Stimulated activated CD8-positive, alpha-beta memory T cell treated with anti-CD3 and anti-CD28 coated beads, Interleukin-12 subunit alpha, Interleukin-12 subunit beta, amount 100 ng/mL, for 24 hours (primary cell): ENCODE measurements around the gene RBMS2.
A peak's percentile ranks its signal among the peaks of the same experiment; 100 is the strongest.

Experiments
- DNase-seq: peaks from one replicate; pipeline ENCODE4 v3.0.0-alpha.2; 2020; ENCODE audit errors: extremely low read depth

RBMS2 gene

DNA sequence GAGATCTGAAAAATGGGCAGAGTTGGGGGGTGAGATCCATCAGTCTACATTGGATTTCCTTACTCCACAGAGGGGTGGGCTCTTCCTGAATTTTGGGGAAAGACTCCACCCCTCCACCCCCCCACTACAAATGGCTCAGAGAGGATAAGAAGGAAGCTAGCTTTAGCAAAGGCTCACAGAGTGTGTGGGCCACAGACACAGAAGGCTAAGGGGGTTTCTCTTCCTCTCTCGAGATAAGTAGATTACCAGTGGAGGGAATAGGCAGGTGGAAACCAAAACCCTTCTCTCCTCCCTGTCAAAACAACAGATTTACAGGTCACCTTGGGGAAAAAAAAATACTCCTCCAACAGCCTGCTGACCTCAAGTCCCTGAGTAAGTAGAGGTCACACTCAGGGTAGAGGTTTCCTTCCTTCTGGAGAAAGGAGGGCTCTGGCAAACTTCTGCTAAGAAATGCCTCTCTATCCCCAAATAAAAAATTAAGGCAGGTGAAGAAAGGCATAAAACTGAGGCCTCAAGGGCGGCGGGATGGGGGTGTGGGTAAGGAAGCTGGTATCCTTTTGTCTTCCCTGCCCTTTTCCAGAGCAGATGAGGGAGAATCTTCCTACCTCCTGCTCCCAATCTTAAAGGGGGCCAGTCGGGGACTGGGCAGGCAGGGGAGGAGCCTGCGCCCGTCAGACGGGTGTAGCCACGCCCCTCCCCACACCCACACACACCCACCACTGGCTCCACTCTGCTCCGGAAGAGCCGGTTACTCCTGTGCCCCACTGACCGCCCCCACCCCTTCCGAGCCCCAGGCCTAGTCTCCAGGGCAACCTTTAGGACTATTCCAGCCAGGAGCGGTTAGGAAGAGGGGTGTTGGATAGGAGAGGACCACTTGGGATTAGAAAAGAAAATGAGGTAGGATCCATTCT lies 110.4 kb downstream of the RBMS2 start:
- no peak for DNase-seq

DNA sequence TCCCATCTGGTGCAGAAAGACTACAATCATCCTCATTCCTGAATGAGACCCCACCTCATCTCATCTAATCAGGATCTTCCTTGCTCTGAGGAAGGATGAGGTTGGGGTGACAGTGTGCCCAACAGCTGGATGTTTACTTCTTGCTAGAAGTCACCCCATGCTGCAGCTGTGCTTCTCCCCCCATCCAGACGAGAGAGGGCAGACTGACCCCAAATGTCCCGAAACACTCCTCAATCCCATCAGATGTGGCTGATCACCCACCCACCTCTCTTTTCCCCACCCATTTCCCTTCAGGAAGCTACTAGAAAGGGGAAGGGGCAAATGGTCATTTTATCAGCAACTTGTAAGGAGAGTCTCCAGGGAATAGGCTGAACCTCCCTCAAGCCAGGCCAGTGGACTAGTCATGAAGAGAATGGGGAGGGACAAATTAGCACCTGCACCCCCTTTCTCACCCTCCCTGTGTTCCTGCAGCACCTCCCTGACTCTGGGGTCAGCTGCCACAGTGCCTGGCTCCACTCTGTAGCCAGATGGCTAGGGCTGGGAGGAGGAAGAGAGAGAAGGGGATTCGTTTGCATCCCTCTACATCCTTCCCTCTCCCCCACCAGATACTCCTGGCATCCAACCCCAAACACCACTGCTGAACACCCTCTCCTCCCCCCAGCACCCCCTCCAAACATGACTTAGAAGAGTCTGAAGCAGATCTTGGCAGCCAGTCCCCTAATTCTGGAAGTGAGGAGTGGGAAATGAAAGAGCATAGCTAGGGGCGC lies 111.3 kb downstream of the RBMS2 start:
- no peak for DNase-seq

- no peak for DNase-seq
These were observed 112.0 kb downstream of the RBMS2 start for GRCh38 chr12:56633468-56634241.

DNA sequence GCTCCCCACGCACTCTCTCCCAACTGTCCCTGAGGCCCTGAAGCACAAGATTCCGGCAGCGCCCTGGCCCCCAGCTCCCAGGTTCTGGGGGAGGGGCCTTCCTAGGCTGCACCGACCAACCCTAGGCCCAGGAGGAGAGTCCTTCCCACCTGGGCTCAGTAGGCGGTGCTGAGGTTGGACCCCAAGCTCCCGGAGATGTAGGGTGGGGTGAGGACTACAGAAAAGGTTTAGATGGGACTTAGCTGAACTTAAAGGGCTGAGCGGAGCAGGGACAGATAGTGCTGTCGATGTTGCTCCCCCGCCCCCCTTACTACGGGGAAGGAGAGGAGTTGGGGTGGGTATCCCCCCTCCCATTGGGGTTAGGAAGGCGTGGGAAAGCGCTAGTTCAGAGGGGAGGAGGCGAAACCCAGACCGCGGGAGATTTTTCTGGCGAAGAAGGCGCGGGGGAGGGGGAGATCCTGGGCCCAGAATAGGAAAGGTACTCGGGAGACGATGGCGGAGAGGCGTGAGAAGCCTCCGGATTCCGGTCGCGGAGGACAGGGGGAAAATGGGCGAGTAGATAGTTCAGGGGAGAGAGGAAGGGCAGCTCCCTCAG lies 112.7 kb downstream of the RBMS2 start:
- DNase-seq, result no peak

DNA sequence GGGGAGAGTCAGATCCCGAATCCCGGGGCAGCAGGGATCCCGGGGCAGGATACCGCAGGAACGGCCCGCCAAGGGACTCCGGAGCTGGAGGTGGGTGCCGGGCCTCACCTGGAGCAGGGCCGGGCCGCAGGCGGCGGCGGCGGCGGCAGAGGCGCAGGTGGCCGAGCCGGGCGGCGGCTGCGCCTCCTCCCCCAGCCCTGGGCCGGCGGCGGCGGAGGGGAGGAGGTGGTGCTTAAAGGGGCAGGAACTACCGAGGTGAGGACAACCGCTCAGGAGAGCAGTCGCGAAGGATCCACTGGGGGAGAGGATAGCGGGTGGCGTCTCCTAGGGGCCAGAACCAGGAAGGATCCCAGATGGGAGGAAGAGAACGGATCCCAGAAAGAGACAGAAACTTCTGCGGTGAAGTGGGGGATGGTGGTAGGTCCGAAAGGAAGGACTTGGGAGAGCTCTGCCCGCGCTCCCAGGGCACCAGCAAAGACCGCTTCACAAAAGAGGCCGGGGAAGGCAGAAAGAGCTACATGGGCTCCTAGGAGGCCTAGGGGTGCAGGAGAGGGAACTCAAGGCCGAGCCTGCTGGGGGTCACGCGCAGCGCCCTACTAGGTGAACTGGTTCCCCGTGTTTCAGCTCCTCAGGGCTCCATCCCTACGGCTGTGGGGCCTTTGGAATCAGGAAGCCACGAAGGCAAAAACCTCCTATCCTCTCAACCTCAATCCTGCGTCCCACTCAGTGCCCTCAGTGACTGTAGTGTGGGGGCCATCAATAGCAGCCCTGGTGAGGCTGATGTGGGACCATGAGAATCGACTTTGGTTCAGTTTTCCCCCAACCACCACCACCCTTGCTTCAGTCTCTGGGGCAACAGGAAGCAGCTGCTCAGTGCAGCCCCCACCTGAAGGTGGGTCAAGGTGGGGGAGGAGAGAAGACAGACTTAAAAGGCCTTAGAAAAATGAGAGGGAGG lies 113.5 kb downstream of the RBMS2 start:
- DNase-seq, result no peak

DNA sequence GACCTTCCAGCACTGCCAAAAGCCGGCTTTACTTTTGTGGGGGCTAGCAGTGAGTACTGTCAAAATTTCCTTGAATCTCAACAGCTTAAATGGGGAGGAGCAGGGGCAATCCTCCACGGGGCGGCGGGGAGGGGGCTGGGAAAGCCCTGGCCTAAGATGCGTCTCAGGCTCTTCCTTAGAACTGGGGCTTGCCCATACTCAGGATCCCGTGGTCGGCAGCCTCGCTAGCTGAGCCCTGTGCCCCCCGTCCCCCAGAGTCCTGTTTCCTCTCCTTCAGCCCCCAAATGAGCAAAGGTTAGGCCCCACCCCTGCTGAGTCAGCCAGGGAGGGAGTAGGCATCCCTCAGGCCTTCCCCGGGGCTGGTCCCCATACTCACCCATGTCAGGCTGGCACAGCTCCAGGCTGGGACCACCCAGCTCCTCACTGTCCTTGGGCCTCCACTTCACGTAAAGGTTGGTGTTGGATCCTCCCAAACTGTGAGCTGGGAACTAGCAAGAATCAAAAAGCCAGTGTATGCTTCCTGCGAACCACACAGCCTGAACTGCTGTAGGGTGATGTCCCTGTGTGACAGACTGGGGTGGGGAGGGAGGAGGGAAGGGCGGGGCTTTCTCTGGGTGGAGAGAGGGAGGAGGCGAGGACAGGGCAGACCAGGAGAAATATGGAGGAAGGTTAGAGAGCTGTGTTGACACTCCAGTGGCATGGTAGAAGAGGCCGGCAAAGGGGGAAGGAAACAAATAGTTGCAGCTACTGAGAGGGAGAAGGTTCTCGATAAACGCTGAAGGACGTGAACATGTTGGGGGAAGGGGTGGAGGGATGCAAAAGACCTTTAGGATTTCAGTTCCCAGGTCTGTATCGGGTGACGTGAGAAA lies 114.4 kb downstream of the RBMS2 start:
- DNase-seq, result peak; percentile 73

DNA sequence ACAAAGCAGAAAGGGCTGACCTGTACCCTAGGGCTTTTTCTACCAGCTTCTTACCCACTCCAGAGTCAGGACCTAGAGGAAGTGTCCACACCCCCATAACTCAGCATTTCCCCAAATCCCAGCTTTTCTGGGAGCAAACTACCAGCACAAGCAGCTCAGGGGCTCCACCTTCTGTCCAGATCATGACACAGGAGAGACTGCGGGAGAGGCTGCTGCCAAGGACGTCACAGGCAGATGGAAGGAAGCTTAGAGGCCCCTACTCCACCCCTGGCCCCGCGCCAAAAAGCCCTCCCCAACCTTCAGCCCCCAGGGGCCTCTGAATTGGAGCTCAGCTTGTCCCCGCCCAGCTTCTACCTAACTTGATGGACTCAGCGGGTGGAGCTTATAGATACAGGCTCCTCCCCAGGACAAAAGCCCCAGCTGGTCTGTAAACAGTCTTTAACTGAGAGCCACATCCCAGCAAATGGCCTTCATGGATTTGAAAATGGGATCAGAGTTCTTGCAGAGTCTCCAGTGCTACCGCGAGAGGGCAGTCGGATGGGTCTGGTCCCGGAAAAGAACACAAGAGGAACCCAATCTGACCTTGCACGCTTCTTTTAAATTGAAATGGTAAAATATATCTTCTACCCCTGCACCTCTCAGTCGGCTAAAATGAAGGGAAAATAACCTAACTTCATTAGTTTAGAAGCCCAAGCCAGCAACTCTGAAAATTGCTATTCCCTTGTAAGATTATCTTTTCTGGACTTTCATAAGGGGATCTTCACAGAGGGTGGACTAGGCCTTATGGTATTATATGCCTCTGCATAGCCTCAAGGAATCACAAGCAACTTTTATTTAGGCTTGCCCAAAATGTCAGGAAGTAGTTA lies 115.3 kb downstream of the RBMS2 start:
- peak; percentile 86 for DNase-seq

DNA sequence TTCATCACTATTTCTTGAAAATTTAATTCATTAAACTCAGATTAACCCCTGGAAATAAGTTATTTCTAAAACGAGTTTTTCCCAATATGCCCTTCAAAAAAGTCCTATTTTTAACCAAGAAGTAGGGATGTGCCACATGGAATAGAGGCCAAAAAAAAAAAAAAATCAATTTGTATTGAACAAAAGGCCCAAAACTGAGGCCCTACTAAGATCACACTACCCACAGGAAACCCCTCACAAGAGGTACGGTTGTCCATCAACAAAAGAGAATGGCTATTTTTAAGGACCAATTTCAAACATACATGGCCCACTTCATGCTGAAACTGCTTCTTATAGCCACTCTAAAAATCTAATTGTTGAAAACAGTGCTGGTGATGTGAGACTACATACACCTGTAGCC lies 116.0 kb downstream of the RBMS2 start:
- DNase-seq, result no peak

DNA sequence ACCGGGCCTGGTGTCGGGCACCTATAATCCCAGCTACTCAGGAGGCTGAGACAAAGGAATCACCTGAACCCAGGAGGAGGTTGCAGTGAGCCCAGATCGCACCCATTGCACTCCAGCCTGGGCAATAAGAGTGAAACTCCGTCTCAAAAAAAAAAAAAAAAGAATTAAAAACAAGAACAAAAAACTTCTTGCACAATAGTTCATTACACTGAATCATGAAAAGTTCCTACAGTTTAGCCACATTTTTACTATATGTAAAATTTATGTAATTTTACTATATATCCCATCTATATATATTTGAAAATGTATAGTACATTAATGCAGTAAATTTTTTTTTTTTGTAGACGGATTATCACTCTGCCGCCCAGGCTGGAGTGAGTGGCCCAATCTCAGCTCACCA lies 119.6 kb downstream of the RBMS2 start:
- DNase-seq, result no peak

DNA sequence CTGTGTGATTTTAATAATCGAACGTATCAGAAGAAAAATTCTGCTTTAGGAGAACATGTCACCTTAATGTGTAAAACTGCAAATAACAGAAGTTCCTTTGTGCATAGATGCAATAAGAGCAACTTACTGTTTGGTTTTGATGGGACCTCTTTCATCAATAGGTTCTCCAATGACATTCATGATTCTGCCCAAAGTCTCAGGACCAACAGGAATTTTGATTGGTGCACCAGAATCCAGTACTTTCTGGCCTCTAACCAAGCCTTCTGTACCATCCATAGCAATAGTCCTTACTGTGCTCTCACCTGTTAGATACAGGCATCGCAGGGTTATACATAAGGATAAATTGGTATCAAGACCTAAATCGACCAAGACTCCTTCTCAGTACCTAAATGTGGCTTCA lies 123.0 kb downstream of the RBMS2 start:
- no peak for DNase-seq

DNA sequence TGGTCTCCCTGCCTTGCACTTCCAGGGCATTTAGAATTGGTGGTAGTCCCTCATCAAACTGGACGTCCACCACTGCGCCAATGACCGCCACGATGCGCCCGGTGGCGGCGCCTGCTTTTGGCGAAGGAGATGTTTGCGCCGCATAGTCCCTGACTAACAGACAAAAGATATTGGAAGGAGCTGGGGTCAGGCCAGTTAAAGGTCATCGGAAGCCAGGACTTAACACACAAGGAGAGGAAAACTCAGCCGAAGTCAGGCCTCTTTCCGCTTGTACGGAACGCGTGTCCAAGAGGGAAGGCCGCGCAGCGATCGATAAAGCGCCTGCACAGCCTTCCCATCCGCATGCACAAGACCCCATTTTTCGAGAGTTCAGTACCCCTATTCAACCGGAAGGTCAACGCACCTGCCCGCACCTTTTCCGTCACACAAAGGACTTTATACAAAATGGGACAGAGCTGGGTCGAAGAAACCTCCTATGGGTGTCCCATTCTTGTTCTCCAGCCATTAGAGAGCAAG lies 123.6 kb downstream of the RBMS2 start:
- DNase-seq, result no peak
